DND-41 (cell line): ENCODE measurements around the gene OTUD3.

Experiments used
- ATAC-seq: fragments of 200-7000 bp; cut with Tn5 transposase; 3 replicates; pipeline ENCODE4 v1.9.1; 2021; ENCODE audit warnings: low read depth; ENCODE audit not compliant: insufficient read depth
- DNase-seq: peaks from one replicate; pipeline ENCODE4 v3.0.0-alpha.2; 2020
- H2AFZ ChIP-seq: 2 replicates; pipeline ENCODE4 v1.6.0; 2012; ENCODE audit warnings: low read depth, low read length
- H3K27ac ChIP-seq: 2 replicates; pipeline ENCODE4 v1.5.1; 2012; ENCODE audit warnings: low read length, inconsistent platforms
- H3K27me3 ChIP-seq: fragments of 200-600 bp; sonication (generic); 2 replicates; pipeline ENCODE4 v1.6.0; 2012; ENCODE audit warnings: low read length, mild to moderate bottlenecking, inconsistent platforms; ENCODE audit not compliant: insufficient read depth, poor library complexity
- H3K36me3 ChIP-seq: 2 replicates; pipeline ENCODE4 v1.5.1; 2012; ENCODE audit warnings: low read length, inconsistent platforms; ENCODE audit not compliant: insufficient read depth
- H3K4me1 ChIP-seq: 2 replicates; pipeline ENCODE4 v1.5.1; 2012; ENCODE audit warnings: mild to moderate bottlenecking, low read length; ENCODE audit not compliant: insufficient read depth
- H3K4me2 ChIP-seq: 2 replicates; pipeline ENCODE4 v1.6.0; 2012; ENCODE audit warnings: mild to moderate bottlenecking, moderate library complexity, low read length, inconsistent platforms; ENCODE audit not compliant: insufficient read depth
- H3K4me3 ChIP-seq, 2 experiments: fragments of 200-600 bp in 1 of 2; shearing (Covaris generic) in 1 of 2; 2 replicates each; pipeline ENCODE4 v1.5.1; 2012 to 2016; ENCODE audit warnings: inconsistent platforms in 2 of 2, low read length in 2 of 2, mild to moderate bottlenecking in 2 of 2, low read depth in 1 of 2, moderate library complexity in 1 of 2
- H3K79me2 ChIP-seq: 2 replicates; pipeline ENCODE4 v1.6.0; 2012; ENCODE audit warnings: low read length, inconsistent platforms; ENCODE audit not compliant: insufficient read depth
- H3K9ac ChIP-seq: 2 replicates; pipeline ENCODE4 v1.6.0; 2012; ENCODE audit warnings: low read depth, mild to moderate bottlenecking, inconsistent platforms, low read length, moderate library complexity
- H3K9me3 ChIP-seq: 2 replicates; pipeline ENCODE4 v1.5.1; 2012; ENCODE audit warnings: low read length, moderate library complexity, mild to moderate bottlenecking, inconsistent platforms; ENCODE audit not compliant: insufficient read depth, severe bottlenecking
- H4K20me1 ChIP-seq: 2 replicates; pipeline ENCODE4 v1.6.0; 2012; ENCODE audit warnings: low read length; ENCODE audit not compliant: insufficient read depth
- EZH2 ChIP-seq: IDR thresholded peaks from 3 replicates; pipeline ENCODE4 v1.6.1; 2012; ENCODE audit warnings: borderline replicate concordance, low read depth, mild to moderate bottlenecking, moderate library complexity, low read length, inconsistent platforms; ENCODE audit not compliant: severe bottlenecking
- TF ChIP-seq, protein P1 (sequence below): IDR thresholded peaks from 2 replicates; pipeline ENCODE4 v1.5.1; 2012; ENCODE audit warnings: borderline replicate concordance, low read length, moderate library complexity, mild to moderate bottlenecking; ENCODE audit not compliant: poor library complexity, severe bottlenecking; ENCODE audit errors: extremely low read depth

The OTUD3 gene

DNA sequence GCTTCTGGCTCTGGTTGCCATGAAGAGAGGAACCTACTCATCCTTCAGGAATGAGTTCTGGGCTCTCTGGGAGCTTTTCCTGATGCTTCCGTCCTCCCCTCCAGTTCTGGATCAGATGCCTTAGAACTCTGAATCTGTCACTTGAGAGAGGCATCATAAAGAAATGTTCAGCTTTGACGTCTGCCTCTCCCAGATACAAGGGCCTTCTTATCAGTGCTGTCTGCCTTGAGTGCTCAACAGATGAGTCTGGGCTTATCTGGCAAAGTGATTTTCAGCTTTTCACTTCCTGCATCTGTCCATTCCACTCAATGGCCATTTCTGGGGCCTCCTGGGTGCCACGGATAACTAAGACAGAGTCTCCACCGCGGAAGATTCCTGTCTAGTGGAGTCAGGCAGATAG lies 12.3 kb upstream of the OTUD3 start:
- H3K9ac ChIP-seq: no peak overlapping the region
- H3K79me2 ChIP-seq: no peaks in the 10 kb centered on the region
- no peak for DNase-seq
- ATAC-seq: no peak
- no peak overlapping the region for H3K4me3 ChIP-seq
- no peak overlapping the region for H3K27ac ChIP-seq
- no peak overlapping the region for H3K4me2 ChIP-seq
- H3K9me3 ChIP-seq: no peaks in the 10 kb centered on the region
- H3K36me3 ChIP-seq: no peaks in the 10 kb centered on the region
- H2AFZ ChIP-seq: no peak overlapping the region
- no peaks in the 10 kb centered on the region for H4K20me1 ChIP-seq
- H3K4me1 ChIP-seq: no peaks in the 10 kb centered on the region
- TF ChIP-seq EZH2: no peak
- TF ChIP-seq, protein P1, sequence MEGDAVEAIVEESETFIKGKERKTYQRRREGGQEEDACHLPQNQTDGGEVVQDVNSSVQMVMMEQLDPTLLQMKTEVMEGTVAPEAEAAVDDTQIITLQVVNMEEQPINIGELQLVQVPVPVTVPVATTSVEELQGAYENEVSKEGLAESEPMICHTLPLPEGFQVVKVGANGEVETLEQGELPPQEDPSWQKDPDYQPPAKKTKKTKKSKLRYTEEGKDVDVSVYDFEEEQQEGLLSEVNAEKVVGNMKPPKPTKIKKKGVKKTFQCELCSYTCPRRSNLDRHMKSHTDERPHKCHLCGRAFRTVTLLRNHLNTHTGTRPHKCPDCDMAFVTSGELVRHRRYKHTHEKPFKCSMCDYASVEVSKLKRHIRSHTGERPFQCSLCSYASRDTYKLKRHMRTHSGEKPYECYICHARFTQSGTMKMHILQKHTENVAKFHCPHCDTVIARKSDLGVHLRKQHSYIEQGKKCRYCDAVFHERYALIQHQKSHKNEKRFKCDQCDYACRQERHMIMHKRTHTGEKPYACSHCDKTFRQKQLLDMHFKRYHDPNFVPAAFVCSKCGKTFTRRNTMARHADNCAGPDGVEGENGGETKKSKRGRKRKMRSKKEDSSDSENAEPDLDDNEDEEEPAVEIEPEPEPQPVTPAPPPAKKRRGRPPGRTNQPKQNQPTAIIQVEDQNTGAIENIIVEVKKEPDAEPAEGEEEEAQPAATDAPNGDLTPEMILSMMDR: no peak
- H3K27me3 ChIP-seq: peaks cover 8% of the 10 kb centered on the region

- H3K4me2 ChIP-seq: no peak overlapping the region
- no peak overlapping the region for H3K27ac ChIP-seq
- no peaks in the 10 kb centered on the region for H3K36me3 ChIP-seq
- no peak for ATAC-seq
- H3K4me3 ChIP-seq: no peak overlapping the region
- no peak overlapping the region for H3K9ac ChIP-seq
- H3K9me3 ChIP-seq: no peaks in the 10 kb centered on the region
- no peak for DNase-seq
- no peaks in the 10 kb centered on the region for H4K20me1 ChIP-seq
- H3K4me1 ChIP-seq: no peaks in the 10 kb centered on the region
- TF ChIP-seq, protein P1: no peak
- no peak for TF ChIP-seq EZH2
- peaks cover 5% of the 10 kb centered on the region for H3K27me3 ChIP-seq
- H2AFZ ChIP-seq: no peak overlapping the region
- H3K79me2 ChIP-seq: no peaks in the 10 kb centered on the region
Measured at GRCh38 chr1:19872190-19872589, 10.0 kb upstream of the OTUD3 start.

DNA sequence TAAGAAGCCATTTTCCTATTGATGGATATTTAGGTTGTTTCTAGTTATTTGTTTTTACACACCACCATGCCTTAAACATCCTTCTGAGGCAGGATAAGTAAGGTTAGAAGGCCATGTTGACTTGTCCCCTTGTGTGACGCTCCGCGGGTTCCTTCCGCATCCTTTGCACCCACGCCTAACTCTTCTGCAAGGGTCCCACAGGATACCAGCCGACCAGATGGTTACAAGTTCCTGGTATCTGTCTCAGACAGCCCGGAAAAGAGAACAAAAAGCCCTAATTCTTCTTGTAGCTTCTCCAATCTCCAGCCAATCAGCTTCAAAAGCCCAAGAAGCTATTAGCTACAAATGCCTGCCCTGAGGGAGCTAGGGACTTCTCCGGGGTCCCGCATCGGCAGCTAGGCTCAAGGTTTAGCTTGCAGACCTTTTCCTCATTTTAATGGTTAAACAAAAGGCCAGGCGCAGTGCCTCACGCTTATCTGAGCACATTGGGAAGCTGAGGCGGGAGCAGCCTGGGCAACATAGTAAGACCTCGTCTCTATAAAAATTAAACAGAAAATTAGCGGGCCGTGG lies 4.9 kb upstream of the OTUD3 start:
- H3K9ac ChIP-seq: no peak overlapping the region
- no peaks in the 10 kb centered on the region for H3K9me3 ChIP-seq
- no peaks in the 10 kb centered on the region for H3K27me3 ChIP-seq
- H3K27ac ChIP-seq: no peak overlapping the region
- H3K36me3 ChIP-seq: no peaks in the 10 kb centered on the region; the same call in 1 of the 2 replicates
- H3K4me3 ChIP-seq: no peak overlapping the region
- no peak overlapping the region for H2AFZ ChIP-seq
- no peaks in the 10 kb centered on the region for H4K20me1 ChIP-seq
- no peak overlapping the region for H3K4me2 ChIP-seq
- TF ChIP-seq EZH2: no peak
- TF ChIP-seq, protein P1: no peak
- DNase-seq (no peak), ATAC-seq (no peak)
- H3K79me2 ChIP-seq: peaks cover under 1% of the 10 kb centered on the region
- H3K4me1 ChIP-seq: peaks cover 6% of the 10 kb centered on the region
